Breast epithelium (tissue), 3 donors: Measurements from ENCODE around the gene YIPF4.

ENCODE experiments used
- CTCF ChIP-seq, 3 donors: fragments of 450-650 bp; IDR thresholded peaks; one replicate each; pipeline ENCODE4 v1.5.1; 2016 to 2017; ENCODE audit warnings: antibody characterized with exemption in 3 of 3, mild to moderate bottlenecking in 3 of 3, moderate library complexity in 3 of 3
- POLR2A ChIP-seq: fragments of 450-650 bp; IDR thresholded peaks from one replicate; pipeline ENCODE4 v1.6.1; 2016; ENCODE audit warnings: antibody characterized with exemption, mild to moderate bottlenecking, moderate library complexity
- POLR2AphosphoS5 ChIP-seq, 3 donors: sonication (generic); formaldehyde crosslinking; IDR thresholded peaks; one replicate each; pipeline ENCODE4 v1.6.1; 2017; ENCODE audit warnings: antibody characterized with exemption in 3 of 3

DNA sequence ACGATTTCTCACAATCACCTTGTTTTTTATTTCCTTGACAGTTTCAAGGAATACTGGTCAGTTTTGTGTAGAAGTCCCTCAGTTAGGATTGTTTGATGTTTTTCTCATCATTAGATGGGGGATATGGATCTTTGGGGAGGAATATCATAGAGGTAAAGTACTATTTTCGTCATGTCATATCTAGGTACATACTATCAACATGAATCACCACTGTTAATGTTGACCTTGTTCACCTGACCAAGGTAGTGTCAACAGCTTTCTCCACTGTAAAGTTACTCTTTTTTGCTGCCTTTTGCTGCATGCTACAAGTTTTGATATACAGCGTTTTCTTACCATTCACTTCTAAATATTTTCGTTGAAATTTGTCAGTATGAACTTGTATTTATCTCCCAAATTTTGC is 45.7 kb upstream of the YIPF4 start:
- TF ChIP-seq POLR2A: no peak
- TF ChIP-seq CTCF (IDR thresholded peaks at IDR 0.05): no peak
- TF ChIP-seq POLR2AphosphoS5 (IDR thresholded peaks at IDR 0.05): no peak
